Stimulated activated CD4-positive, alpha-beta T cell treated with anti-CD3 and anti-CD28 coated beads, Interleukin-12 subunit alpha, Interleukin-12 subunit beta, amount 100 ng/mL, for 48 hours (primary cell): ENCODE results near the gene TBXA2R.
"Not testable (repeated sequence)": the region's sequence is repeated elsewhere in the genome, so short reads cannot be mapped to it uniquely, and the experiment has no call there.

ENCODE experiments used
- DNase-seq, 3 donors: peaks; one replicate each; pipeline ENCODE4 v3.0.0-alpha.2; 2020; ENCODE audit warnings: low read depth in 2 of 3, low spot score in 1 of 3

TBXA2R gene

DNA sequence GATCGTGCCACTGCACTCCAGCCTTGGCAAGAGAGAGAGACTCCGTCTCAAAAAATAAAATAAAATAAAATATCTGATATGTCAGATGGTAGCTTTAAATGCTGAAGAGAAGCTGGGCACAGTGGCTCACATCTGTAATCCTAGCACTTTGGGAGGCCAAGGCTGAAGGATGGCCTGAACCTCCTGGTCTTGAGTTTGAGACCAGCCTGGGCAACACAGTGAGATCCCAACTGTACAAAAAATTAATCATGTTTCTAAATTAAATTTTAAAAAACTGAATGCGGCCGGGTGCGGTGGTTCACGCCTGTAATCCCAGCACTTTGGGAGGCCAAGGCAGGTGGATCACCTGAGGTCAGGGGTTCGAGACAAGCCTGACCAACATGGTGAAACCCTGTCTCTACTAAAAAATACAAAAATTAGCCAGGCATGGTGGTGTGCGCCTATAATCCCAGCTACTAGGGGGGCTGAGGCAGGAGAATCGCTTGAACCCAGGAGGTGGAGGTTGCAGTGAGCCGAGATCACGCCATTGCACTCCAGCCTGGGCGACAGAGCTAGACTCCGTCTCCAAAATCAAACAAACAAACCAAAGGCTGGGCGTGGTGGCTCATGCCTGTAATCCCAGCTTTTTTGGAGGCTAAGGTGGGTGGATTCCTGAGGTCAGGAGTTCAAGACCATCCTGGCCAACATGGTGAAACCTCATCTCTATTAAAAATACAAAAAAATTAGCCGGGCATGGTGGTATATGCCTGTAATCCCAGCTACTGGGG, 22.5 kb downstream of the TBXA2R start:
- not testable (repeated sequence) for DNase-seq

- not testable (repeated sequence) for DNase-seq
Measured at GRCh38 chr19:3581792-3582191, 24.9 kb downstream of the TBXA2R start.

- DNase-seq = no peak
Measured at GRCh38 chr19:3580156-3580934, 26.3 kb downstream of the TBXA2R start.

- no peak for DNase-seq
Measured at GRCh38 chr19:3578390-3578789, 28.3 kb downstream of the TBXA2R start.

GRCh38 chr19:3577723-3578344, 28.8 kb downstream of the TBXA2R start:
- no peak for DNase-seq

- no peak for DNase-seq
Measured at GRCh38 chr19:3576696-3577443, 29.8 kb downstream of the TBXA2R start.

DNA sequence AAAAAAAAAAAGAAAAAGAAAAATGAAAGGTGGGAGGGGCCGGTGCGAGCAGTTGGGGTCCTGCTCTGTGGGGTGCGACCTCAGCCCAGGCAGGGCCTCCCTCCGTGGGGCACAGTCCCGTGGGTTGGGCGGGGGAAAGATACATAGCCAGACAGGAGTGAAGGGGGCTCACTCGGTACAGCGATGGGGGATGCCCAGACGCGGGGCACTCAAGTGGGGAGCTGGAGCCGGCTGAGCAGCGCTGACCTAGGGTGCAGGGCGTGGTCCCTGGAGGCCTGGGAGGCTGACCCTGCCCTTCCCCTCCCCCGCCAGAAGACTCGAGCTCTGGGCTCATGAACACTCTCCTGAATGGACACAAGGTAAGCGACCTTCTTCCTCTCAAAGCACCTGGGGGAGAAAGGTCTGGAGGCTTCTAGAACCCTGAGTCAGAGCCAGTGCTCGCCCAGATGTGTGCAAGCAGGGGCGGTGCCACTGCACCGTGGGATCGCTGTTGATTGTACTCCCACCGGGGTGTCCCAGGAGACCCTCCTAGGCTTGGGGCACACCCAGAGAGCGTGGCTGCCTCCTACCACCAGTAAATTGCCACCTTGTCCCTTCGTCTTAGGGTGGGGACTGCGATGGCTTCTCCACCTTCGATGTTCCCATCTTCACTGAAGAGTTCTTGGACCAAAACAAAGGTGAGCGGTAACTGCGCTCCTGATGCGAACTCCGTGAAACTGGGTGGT, 30.6 kb downstream of the TBXA2R start:
- no peak for DNase-seq

DNA sequence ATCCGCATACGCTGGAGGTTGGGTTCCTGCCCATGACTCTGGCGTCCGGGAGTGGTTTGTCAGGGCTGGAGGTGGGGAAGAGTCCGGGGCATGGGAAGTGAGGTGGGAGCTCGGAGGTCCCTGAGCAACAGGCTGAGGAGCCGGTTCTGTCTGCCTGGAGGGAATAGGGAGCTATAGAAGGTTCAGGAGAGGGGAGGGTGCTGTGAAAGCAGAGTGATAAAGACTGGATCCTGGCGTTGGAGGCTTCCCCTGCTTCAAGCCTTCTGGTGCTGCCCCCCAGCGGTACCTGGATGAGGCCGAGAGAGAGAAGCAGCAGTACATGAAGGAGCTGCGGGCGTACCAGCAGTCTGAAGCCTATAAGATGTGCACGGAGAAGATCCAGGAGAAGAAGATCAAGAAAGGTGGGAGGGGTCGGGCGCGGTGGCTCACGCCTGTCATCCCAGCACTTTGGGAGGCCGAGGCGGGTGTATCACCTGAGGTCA, 31.4 kb downstream of the TBXA2R start:
- DNase-seq = no peak

DNA sequence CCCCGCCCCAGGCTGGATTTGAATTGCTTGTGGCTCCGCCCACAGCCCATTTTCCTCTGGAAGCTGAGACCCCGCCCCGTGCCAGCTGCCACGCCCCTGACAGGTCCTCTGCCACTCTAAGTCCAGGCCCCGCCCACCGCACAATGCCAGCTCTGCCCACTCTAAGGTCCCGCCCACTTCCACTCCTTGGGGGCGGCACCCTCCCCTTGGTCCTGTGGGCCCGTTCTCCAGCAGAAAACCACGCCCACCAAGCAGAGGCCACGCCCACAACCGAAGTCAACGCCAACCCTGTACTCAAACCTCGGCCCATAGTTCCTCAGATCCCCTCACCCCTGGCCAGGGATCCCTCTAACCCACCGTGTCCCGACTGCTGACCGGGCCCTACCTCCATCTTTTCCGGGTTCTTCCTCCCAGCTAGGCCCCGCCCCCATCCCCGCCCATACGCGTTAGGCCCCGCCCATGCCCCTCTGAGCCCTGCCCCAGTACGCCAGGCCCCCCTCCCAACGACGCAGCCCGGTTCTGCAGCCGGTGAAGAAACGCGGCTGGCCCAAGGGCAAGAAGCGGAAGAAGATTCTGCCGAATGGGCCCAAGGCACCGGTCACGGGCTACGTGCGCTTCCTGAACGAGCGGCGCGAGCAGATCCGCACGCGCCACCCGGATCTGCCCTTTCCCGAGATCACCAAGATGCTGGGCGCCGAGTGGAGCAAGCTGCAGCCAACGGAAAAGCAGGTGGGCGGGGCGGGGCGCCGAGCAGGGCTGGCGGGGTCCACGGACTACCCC, 32.6 kb downstream of the TBXA2R start:
- peak; percentile 89 to 97 (median 91) for DNase-seq

DNA sequence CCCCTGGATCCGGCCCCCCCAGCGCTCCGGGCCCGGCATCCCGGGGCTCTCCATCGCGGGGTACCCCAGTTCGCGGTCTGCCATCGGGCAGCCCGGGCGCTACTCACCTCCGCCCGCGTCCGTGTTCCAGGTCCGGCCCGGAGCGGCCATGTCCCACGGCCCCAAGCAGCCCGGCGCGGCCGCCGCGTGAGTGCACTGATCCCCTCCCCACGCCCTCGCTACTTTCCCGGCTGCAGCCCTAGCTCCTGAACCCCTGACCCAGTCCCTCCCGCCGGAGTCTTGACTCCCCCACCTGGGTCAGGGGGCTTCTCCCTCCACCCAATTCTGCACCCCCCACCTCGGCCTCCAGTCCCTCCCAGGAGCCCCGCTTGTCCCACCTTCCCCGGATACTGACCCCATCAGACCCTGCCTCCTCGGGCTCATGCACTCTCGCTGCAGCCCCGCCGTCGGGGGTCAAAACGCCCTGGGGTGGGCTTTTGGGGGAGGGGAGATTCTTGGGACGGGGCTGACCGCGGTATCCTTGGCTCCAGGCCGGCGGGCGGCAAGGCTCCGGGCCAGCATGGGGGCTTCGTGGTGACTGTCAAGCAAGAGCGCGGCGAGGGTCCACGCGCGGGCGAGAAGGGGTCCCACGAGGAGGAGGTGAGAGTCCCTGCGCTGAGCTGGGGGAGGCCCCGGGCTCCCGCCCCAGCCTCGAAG, 33.4 kb downstream of the TBXA2R start:
- no peak for DNase-seq

DNA sequence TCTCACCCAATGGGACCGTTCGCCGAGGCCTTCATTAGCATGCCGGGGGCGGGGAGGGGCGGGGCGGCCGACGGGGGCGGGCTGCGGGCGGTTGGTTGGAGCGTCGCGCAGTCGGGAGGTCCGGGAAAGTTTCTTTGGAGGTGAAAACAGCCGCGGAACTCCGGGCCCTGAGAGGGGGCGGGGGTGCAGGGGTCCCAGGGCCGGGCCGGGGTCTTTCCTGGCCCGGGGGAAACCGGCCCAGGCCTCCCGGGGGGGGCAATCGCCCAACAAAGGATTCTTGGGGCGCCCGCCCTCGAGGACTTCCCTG, 33.9 kb downstream of the TBXA2R start, which contains the start of gene HMG20B:
HMG20B (plus strand) TSS at position 90 of the 307 bp plus-strand sequence. CDS start 366 bp downstream, outside the sequence.
- DNase-seq = no peak

DNA sequence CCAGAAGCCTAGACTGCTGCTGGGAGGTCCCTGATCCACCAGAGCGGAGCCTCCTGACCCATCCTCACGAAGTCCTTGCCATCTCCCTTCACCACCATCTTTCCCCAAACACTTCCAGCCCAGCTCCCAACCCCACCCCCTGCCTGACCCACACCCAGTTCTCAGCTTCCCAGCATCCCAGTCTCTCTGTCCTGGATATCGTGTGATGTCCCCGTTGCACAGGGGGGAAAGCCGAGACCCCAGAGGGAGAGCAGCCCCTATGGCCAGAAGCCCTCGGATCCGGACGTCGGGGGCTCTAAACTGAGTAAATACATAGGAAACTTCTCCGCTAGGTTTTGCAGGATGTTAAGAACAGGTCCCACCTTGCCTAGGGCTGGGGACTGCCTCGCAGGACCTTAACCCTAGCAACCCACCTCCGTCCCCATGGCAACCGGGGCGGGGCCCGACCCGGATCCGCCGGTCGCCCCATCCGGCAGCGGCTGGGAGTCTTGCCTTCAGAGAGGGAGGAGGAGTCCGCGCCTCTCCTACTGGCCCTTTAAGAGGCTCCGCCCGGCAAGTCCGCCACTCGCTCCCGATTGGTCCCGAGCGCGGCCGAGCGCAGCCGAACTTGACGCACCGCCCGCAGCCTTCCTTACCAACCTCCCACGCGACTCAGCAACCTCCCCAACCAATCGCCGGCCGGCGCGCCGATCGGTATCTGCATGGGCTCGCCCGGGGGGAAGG, 34.4 kb downstream of the TBXA2R start:
- DNase-seq = peak; percentile 98 to 100 (median 100)

DNA sequence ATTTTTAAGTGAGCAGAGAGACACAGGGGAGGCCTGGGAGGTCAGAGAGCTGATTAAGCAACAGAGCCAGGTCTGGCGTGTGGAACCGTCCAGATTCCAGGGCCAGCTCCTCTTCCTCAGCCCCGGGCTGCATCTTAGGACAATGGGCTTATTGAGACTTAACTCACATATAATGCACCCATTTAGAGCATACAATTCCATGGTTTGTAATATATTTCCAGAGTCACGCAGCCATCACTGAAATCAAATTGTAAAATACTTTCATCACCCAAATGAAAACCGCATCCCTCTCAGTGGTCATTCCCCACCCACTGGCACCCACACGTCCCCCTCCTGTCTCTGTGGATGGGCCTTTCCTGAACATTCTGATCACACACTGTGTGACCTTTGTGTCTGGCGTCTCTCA, 36.1 kb downstream of the TBXA2R start:
- DNase-seq = no peak

GRCh38 chr19:3570042-3570441, 36.6 kb downstream of the TBXA2R start:
- DNase-seq = not testable (repeated sequence)

DNA sequence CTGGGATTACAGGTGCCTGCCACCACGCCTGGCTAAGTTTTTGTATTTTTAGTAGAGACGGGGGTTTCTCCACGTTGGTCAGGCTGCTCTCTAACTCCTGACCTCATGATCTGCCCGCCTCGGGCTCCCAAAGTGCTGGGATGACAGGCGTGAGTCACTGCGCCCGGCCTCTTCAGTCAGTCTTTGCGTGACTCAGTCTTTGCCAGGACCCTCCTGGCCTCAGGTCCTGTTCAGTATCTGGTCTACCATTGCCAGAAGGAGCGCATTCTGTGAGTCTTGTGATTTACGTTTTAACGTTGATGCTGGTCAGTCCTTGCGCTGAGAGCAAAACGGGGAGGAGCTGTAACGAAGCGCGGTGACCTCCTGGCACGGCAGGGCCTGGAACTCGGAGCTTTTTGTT, 41.5 kb downstream of the TBXA2R start:
- no peak for DNase-seq

DNA sequence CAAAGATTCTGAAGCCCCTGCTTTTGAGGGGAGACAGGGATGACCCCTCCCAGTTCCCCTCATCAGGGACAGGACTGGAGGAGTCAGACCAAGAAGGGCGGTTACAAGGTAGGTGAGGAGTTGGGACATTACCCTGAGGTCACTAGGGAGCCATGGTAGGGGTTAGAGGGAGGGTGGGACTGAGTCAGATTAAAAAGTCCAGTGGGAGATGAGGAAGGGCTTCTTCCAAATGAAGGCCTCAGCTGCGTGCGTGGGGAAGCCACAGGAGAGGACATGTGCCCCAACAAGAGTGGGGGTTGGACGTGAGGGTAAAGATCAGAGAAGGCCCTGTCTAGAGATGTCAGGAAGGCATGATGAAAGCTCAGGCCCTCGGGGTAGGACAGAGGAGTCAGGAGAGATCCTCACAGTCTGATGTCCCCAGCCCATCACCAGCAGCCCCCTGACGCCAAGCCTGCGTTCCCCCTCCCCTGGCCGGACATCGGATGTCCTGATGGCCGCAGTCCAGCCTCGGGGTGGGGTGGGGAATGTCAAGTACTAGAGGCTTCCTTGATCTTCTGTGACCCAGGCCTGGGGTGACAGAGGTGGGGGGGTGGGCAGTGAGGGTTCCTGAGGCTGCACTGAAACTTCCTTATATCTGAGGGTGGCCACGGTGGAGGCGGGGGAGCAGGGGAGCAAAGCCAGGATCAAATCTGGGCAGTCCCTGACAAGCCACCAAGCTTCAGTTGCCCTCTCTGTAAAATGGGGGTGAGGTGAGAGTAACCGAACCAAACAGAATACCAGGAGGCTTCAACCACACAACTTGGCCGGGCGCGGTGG, 42.8 kb downstream of the TBXA2R start:
- no peak for DNase-seq

- DNase-seq = peak; percentile 91 to 94 (median 93)
Measured at GRCh38 chr19:3557461-3558248, 49.0 kb downstream of the TBXA2R start, which contains the start of gene MFSD12. Gene MFSD12, minus strand, starts transcription at chr19:3557586. Its CDS starts 183 bp downstream, at chr19:3557403.
